Measurements from ENCODE around the gene MYCBP.

- TF ChIP-seq ZNF311 (tag by site-specific recombination; IDR thresholded peaks at IDR 0.05; ENCODE audit: borderline replicate concordance) (no peak), ZNF121 (tag by site-specific recombination; IDR thresholded peaks at IDR 0.05) (no peak), ZNF37A (tag by site-specific recombination; IDR thresholded peaks at IDR 0.05) (no peak), ZNF707 (tag by site-specific recombination; IDR thresholded peaks at IDR 0.05) (no peak)
- TF ChIP-seq, protein P1, sequence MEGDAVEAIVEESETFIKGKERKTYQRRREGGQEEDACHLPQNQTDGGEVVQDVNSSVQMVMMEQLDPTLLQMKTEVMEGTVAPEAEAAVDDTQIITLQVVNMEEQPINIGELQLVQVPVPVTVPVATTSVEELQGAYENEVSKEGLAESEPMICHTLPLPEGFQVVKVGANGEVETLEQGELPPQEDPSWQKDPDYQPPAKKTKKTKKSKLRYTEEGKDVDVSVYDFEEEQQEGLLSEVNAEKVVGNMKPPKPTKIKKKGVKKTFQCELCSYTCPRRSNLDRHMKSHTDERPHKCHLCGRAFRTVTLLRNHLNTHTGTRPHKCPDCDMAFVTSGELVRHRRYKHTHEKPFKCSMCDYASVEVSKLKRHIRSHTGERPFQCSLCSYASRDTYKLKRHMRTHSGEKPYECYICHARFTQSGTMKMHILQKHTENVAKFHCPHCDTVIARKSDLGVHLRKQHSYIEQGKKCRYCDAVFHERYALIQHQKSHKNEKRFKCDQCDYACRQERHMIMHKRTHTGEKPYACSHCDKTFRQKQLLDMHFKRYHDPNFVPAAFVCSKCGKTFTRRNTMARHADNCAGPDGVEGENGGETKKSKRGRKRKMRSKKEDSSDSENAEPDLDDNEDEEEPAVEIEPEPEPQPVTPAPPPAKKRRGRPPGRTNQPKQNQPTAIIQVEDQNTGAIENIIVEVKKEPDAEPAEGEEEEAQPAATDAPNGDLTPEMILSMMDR (tag by site-specific recombination; IDR thresholded peaks at IDR 0.05), result no peak
These were observed 35.7 kb upstream of the MYCBP start for GRCh38 chr1:38908821-38909220.
